Measurements from ENCODE around the gene TGFBR1. TPM values are rescaled to one million over a fixed set of nuclear protein-coding genes. Genes with fewer than 3 reads are reported as not detected.
"Not testable (repeated sequence)": the region's sequence is repeated elsewhere in the genome, so short reads cannot be mapped to it uniquely, and the experiment has no call there.

Gene TGFBR1
- total RNA-seq, 1 donor from 2014 or later, result 23.8 TPM

DNA sequence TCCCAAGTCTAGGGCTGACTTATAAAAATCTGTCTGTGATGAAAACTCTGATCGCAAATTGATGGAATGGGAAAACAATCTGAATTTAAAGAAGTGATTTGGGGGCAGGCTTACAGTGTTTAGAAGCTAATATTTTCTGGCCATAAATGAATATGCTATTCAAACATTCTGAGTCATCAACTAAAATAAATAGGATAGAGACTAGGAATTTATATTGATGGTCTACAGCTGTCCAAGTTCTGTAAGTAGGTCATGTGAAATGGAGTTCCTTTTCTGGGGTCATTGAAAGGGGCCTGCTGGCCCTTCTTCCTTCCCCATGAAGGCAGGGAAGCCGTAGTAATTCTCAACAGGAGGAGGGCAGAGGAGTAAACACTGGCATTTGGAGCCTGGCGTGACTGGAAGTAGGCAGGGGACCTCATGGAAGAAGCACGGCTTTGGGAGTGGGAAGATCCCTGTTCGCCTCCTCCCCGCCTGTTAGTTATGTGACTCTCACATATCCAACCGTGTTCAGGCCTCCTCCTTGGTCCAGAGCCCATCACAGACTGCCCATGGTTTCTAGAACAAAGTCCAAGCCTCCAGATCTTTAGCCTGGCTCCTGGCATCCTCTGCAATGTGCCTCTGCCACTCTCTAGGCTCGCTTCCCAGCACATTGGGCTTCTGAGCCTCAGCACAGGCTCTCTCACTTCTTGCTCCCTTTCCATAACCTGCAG lies 85.1 kb downstream of the TGFBR1 start:
- Histone ChIP-seq H3K27me3 (no peaks in the 10 kb centered on the region), H3K9me3 (no peaks in the 10 kb centered on the region), H3K4me3 (no peak overlapping the region), H3K36me3 (no peaks in the 10 kb centered on the region), H3K27ac (no peak overlapping the region), H3K4me1 (peaks cover 2% of the 10 kb centered on the region)
- no peak for DNase-seq (ENCODE audit: extremely low spot score in 2 of 2)
- intact Hi-C loops (cut with DNase I), result no loop called here
- TF ChIP-seq, protein P1, sequence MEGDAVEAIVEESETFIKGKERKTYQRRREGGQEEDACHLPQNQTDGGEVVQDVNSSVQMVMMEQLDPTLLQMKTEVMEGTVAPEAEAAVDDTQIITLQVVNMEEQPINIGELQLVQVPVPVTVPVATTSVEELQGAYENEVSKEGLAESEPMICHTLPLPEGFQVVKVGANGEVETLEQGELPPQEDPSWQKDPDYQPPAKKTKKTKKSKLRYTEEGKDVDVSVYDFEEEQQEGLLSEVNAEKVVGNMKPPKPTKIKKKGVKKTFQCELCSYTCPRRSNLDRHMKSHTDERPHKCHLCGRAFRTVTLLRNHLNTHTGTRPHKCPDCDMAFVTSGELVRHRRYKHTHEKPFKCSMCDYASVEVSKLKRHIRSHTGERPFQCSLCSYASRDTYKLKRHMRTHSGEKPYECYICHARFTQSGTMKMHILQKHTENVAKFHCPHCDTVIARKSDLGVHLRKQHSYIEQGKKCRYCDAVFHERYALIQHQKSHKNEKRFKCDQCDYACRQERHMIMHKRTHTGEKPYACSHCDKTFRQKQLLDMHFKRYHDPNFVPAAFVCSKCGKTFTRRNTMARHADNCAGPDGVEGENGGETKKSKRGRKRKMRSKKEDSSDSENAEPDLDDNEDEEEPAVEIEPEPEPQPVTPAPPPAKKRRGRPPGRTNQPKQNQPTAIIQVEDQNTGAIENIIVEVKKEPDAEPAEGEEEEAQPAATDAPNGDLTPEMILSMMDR (IDR thresholded peaks at IDR 0.05), result no peak
- no peak for TF ChIP-seq POLR2A (IDR thresholded peaks at IDR 0.05)
- no peak for TF ChIP-seq POLR2AphosphoS5 (IDR thresholded peaks at IDR 0.05; ENCODE audit: insufficient read depth in 1 of 2, low read depth in 1 of 2)

DNA sequence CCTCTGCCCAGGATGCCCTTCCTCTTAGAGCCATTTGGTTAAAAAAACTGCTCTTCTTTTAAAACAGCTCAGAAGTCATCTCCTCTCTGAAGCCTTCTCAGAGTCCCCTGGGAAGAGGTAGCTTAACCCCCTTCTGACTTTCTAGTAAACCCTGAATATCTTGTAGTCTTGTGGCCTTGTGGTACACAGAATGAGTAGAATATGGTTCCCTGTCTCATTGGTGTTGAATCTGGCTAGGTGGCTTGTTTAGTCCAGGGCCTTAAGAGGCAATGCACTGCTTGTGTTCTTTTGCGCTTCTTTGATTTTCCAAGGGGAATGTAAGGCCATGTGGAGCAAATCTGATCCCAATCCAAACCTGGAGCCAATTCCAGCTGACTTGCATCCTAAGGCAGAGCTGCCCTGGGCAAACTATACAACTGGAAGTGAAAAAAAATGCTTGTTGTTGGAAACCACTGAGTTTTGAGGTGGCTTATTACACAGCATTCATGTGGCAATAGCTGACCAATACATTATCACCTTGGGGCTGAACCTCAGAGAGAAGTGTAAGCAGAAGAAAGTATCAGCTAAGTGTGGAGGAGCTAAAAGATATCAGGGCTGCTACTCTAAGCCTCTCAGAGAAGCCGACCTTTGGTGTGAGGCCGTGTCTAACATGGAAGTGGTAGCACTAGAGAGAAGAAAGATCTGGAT lies 85.8 kb downstream of the TGFBR1 start:
- no peak for DNase-seq (ENCODE audit: extremely low spot score in 2 of 2)
- Histone ChIP-seq H3K27ac (no peak overlapping the region), H3K27me3 (no peaks in the 10 kb centered on the region), H3K9me3 (no peaks in the 10 kb centered on the region), H3K4me1 (no peaks in the 10 kb centered on the region), H3K4me3 (no peak overlapping the region), H3K36me3 (no peaks in the 10 kb centered on the region)
- TF ChIP-seq POLR2AphosphoS5 (IDR thresholded peaks at IDR 0.05; ENCODE audit: insufficient read depth in 1 of 2, low read depth in 1 of 2) (no peak), POLR2A (IDR thresholded peaks at IDR 0.05) (no peak)
- TF ChIP-seq, protein P1 (IDR thresholded peaks at IDR 0.05), result no peak
- intact Hi-C loops (cut with DNase I), result no loop called here

DNA sequence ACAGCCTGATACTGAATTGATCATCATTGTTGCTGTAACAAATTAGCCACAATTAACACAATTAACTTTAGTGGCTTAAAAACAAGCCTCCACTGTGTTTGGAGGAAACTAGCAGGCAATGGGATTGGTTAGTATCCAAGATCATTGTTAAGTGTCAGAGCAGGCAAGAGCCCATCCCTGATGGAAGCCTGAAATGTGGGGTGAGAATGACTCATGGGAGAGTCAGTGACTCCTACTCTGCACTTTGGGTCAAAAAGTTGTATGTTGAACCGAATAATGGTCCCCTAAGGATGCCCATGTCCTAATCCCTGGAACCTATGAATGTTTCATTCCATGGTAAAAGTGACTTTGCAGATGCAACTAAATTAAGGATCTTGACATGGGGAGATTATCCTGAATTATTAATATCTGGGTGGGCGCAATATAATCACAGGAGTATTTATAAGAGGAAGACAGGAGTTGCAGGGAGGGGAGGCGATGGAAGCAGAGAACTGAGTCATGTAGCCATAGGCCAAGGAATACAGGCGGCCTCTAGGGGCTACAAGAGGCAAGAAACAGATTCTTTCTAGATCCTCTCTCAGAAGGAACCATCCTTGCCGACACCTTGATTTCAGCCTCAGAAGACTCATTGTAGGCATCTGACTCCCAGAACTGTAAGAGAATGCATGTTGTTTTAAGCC lies 88.0 kb downstream of the TGFBR1 start:
- H3K9me3 ChIP-seq, result no peaks in the 10 kb centered on the region
- intact Hi-C loops (cut with DNase I), result no loop called here
- H3K27ac ChIP-seq, result no peak overlapping the region
- H3K4me3 ChIP-seq, result no peak overlapping the region
- H3K4me1 ChIP-seq, result no peaks in the 10 kb centered on the region
- no peak for DNase-seq (ENCODE audit: extremely low spot score in 2 of 2)
- TF ChIP-seq POLR2AphosphoS5 (IDR thresholded peaks at IDR 0.05; ENCODE audit: insufficient read depth in 1 of 2, low read depth in 1 of 2), result no peak
- TF ChIP-seq POLR2A (IDR thresholded peaks at IDR 0.05), result no peak
- TF ChIP-seq, protein P1 (IDR thresholded peaks at IDR 0.05), result no peak
- no peaks in the 10 kb centered on the region for H3K27me3 ChIP-seq
- H3K36me3 ChIP-seq, result no peaks in the 10 kb centered on the region

DNA sequence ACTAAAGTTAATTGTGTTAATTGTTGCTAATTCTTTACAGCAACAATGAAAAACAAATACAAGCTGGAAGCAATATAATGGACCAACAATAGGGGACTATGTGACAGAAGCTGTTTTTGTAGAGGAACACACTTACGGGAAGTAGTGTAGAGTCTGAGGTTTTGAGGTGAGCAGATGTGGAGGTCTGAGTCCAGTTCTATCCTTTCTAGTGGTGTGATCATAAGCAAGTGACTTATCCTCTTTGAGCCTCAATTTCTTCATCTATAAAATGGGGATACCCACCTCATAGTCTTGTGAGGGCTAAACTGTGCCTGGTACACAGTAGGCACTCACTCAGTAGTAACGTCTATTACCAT lies 88.5 kb downstream of the TGFBR1 start:
- no peak overlapping the region for H3K27ac ChIP-seq
- intact Hi-C loops (cut with DNase I), result no loop called here
- no peak for DNase-seq (ENCODE audit: extremely low spot score in 2 of 2)
- TF ChIP-seq, protein P1 (IDR thresholded peaks at IDR 0.05), result no peak
- TF ChIP-seq POLR2AphosphoS5 (IDR thresholded peaks at IDR 0.05; ENCODE audit: insufficient read depth in 1 of 2, low read depth in 1 of 2) (no peak), POLR2A (IDR thresholded peaks at IDR 0.05) (no peak)
- H3K4me3 ChIP-seq, result no peak overlapping the region
- no peaks in the 10 kb centered on the region for H3K36me3 ChIP-seq
- H3K4me1 ChIP-seq, result no peaks in the 10 kb centered on the region
- no peaks in the 10 kb centered on the region for H3K27me3 ChIP-seq
- H3K9me3 ChIP-seq, result no peaks in the 10 kb centered on the region

DNA sequence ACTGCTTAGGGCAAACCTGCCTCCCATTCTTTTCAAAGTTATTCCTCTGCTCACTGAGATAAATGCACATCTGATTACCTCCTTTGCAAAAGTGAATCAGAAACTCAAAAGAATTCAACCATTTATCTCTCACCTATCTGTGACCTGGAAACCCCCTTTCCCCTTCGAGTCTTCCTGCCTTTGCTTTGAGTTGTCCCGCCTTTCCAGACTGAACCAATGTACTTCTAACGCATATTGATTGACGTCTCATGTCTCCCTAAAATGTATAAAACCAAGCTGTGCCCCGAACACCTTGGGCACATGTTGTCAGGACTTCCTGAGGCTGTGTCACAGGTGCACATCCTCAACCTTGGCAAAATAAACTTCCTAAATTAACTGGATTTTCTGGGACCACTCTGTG lies 91.6 kb downstream of the TGFBR1 start:
- DNase-seq (ENCODE audit: extremely low spot score in 2 of 2); H3K36me3 ChIP-seq; H3K4me1 ChIP-seq; intact Hi-C loops (cut with DNase I); H3K27me3 ChIP-seq; H3K27ac ChIP-seq; H3K4me3 ChIP-seq; H3K9me3 ChIP-seq: not testable (repeated sequence)

Measured in vagina (tissue), 2 donors.